ENCODE results near the gene HACD1.

GRCh38 chr10:17606547-17607040, 10.6 kb downstream of the HACD1 start:
- TF ChIP-seq EZH2 (IDR thresholded peaks at IDR 0.05) (no peak), CTCF (IDR thresholded peaks at IDR 0.05) (no peak), EZH2phosphoT487 (IDR thresholded peaks at IDR 0.05) (no peak)
